Pons (tissue), 1 donor: Measurements from ENCODE around the gene CACNA1A.
"Not testable (repeated sequence)": the region's sequence is repeated elsewhere in the genome, so short reads cannot be mapped to it uniquely, and the experiment has no call there.

Source experiments
- DNase-seq: peaks from one replicate; pipeline ENCODE4 v3.0.0-alpha.2; 2016; ENCODE audit warnings: low spot score

Gene CACNA1A

DNA sequence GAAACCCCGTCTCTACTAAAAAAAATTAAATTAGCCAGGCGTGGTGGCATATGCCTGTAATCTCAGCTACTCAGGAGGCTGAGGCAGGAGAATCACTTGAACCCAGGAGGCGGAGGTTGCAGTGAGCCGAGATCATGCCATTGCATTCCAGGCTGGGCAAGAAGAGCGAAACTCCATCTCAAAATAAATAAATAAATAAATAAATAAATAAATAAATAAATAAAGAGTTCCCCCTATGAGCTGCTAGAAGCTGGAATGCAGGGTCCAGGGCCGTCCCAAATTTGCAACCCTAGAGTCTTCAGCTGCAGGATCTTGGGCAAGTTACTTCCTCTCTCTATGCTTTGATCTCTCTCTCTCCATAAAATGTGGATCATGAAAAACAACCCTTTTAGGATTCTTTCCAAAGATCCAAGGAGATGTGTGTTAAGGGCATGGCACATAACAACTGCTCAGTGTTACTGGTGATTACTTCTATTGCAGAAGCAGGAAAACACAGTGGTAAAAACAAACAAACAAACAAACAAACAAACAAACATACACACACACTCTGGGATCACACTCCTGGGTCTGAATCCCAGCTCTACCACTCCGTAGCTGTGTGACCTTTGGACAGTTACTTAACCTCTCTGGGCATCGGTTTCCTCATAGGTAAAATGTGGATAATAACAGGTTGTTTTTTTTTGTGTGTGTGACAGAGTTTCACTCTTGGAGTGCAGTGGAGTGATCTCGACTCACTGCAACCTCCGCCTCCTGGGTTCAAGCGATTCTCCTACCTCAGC, 78.8 kb downstream of the CACNA1A start:
- no peak for DNase-seq

DNA sequence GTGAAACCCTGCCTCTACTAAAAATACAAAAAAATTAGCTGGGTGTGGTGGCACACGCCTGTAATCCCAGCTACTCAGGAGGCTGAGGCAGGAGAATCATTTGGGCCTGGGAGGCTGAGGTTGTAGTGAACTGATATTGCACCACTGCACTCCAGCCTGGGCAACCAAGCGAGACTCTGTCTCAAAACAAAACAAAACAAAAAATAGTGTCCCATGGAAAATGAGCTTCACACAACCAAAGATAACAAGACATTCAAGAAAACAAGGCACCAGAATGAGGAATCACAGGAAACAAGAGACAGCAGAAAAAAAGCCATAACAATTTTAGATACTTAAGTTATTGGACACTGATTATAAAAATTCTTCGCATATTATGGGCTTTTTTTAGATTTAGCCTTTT, 80.4 kb downstream of the CACNA1A start:
- DNase-seq = not testable (repeated sequence)

DNA sequence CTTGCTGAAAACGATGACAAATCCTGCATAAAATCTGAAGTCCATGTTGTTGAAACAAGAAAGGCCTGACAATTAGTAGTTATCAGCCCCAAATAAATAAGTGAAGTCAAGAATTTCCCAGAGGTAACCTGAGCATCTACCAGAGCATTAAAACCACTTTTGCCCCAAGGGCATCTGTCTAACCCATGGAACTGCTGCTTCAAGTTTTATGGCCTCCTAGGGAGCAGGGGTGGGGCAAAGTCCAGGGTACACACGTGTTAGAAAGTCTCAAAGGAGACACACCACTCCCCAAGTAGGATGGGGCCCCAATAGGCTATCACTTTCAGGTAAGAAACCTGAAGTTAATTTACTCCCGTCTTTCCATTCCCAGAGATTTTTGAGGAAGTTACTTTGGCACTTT, 81.1 kb downstream of the CACNA1A start:
- DNase-seq = no peak

DNA sequence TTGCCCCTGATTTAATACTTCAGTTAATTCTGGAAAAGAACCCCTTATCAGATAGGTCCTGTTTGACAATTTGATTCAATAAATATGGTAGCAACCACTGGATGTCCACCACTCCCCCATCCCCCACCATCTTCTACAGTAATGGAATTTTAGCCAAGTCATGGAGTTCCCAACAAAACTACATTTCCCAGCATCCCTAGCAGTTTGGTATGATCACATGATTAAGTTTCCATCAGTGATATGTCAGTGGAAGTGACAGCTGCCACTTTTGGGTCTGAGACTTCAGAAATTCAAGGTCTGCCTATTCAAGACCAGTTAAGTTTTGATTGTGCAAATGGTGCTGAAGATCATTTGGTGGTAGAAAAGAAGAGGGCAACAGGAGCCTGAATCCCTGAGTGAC, 85.5 kb downstream of the CACNA1A start:
- no peak for DNase-seq

DNA sequence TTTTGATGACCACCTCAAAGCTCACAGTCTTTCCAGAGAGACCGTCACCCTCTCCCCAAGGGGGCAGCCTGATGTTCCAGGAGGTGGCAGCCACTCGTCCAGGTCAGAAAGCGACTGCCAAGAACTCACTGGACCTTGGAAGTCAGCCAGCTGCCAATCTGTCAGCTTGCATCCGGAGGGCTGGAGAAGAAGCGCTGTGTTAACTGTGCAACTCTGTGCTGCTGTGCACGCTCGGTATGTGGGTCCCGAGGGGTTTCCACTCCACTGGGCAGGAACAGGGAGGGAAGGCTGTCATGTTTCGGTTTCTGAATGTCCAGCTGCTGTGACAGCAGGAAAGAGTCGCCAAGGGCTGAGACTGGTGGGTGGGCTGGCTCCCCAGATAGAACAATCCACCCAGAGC, 89.2 kb downstream of the CACNA1A start:
- no peak for DNase-seq

DNA sequence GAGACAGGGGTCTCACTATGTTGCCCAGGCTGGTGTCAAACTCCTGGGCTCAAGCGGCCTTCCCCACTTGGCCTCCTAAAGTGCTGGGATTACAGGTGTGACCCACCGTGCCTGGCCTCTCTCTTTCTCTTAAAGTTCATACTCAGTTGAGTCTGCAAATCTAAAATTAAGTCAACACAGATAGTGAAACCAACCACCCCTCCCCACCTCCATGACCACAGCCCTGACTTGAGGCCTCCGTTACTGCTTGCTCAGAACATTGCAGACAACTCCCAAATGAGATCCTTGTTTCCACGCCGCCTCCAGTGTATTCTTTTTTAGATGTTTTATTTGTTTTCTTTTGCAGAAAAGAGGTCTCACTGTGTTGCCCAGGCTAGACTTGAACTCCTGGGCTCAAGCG, 94.4 kb downstream of the CACNA1A start:
- DNase-seq = no peak

DNA sequence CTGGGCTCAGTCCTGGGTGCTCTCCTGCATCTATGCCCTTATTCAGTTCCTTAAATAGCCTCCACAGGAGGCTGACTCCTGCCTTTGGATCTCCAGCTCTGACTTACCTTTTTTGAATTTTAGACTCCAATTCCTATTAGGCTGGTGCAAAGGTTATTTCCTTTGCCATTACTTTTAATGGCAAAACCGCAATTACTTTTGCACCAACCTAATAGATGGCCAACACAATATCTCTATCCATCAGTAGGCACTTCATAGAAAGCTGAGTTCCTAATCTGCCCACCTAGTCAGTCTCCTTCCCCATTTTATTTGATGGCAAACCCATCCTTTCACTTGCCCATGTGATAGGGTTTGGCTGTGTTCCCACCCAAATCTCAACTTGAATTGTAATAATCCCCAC, 95.3 kb downstream of the CACNA1A start:
- DNase-seq = no peak

DNA sequence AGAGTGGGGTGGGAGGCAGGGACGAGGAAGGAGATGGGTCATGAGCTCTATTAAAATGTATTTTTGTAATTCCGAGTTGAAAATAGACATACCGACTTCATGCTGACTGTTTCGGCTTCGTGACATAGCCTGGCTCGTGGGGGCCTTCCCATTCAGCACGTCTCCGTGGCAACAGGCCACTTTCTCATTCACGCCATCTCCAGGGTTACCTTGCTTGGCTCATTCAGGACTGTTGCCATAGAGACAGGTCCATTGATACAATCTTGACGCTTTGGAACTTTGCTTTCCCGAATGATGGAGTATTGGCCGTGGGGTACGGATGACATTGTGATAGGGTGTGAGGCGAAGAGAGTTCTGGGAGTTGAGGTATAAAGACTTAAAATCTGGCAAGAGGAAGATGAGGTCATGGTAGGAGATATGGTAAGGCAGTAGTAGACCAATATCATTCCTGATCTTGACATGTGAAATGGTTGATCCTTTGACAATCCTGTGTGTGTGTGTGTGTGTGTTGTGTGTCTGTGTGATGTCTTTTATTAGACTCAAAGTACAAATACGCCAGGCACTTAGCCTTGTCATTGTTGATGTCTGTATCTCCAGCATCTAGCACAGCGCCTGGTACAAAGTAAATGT, 97.3 kb downstream of the CACNA1A start:
- no peak for DNase-seq

DNA sequence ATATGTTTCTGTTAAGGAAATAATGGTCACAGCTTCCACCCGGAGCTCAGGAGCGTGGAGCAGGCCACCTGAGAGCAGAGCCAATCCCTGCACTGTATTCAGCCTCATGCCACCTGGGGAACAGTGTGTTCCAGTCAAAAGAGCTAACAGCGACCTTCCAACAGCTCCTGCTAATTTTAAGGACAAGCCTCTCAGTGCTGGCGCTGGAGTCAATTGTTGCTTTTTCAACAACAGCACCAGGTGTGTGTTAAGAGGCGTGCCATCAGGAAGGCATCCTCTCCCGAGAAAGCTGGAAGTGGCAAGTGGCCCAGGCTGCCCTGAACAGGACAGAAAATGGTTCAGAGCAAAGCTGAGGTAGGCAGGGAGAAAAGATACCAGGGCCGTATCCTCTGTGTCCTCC, 102.0 kb downstream of the CACNA1A start:
- DNase-seq = no peak

DNA sequence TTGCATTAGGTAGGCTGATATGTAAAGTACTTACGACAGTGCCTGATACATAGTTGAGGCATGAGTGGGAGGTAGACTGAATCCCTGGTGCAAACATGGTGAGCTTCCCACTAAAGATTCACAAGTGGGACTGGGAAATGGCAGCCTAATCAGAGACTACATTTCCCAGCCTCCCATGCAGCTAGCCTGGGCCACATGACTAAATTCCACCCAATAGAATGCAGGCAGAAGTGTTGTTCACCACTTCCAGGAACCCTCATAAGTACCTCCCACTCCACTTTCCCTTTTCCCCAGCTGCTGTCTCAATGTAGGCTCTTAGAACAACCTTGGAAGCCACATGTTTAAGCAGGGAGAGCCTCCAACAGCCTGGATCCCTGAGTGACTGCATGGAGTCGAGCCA, 104.9 kb downstream of the CACNA1A start:
- no peak for DNase-seq

DNA sequence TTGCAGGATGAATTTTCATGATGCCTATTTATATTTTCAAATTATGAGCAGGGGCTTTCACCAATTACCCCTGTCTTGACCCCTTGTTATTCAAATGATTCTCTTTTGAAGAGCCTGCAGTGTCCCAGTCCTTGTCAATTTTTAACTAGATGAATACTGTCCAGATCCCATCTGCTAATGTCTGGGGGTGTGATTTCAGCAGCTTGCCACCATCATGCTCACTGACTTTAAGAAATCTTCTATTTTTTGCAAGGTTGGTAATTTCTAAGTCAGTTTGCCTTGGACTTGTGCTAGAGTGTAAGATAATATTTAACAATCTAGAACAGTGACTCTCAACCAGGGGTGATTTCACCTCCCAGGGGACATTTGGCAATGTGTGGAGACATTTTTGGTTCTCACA, 106.0 kb downstream of the CACNA1A start:
- no peak for DNase-seq

DNA sequence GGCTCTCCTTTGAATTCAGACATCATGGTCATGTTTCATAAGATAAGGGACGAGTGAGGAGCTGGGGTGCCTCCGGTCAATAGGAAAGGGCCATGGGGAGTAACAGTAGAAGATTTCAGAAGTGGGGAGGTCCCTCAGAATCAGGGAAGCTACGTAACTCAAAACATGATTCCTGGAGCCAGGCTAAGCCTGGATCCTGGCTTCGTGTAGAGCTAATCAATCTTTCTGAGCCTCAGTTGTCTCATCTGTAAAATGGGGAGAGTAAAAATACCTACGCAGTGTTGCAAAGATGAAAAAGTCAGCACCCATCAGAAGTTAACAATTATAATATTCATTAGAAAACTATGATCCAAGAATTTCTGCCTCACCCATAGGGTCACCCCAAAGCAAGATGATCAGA, 106.5 kb downstream of the CACNA1A start:
- no peak for DNase-seq

DNA sequence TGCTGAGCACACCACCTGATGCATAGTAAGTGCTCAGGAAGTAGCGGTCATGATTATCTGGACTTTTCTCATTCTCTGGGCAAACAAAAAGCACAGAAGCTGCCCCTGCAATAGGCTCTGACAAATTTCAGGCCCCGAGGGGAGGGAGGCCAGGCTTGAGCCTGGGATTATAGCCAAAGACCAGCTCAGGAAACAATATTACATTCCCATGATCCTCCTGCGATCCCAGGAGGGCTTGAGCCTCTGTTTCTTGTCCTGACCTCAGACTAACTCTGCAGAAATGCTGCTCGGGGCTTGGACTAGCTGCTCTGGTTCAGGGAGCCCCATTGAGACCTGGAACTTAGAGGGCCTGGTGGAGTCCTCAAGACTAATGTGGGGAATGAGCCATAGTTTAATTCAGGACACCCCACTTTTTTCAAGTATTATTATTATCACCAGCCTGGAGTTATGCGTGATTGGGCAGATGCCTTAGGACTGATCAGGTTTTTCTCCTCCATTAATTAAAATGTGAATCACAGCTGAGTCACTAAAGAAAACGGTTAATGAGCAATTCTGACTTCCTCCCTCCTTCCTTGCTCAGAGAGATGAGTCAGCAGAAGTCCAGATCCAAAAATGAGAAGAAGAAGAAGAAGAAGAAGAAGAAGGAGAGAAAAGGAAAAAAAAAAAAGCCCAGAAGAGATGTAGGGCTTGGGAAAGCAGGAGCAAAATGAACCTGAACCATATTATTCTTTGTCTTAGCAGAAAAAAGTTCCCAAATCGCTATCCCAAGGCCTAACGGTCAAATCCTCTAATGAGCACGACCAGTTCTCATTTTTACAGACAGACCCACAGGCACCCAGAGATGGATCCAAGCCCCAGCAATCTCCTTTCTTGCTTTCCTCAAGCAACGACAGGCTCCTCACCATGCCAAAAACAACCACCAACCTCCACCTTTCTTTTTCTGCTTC, 107.2 kb downstream of the CACNA1A start:
- DNase-seq = peak; percentile 18

DNA sequence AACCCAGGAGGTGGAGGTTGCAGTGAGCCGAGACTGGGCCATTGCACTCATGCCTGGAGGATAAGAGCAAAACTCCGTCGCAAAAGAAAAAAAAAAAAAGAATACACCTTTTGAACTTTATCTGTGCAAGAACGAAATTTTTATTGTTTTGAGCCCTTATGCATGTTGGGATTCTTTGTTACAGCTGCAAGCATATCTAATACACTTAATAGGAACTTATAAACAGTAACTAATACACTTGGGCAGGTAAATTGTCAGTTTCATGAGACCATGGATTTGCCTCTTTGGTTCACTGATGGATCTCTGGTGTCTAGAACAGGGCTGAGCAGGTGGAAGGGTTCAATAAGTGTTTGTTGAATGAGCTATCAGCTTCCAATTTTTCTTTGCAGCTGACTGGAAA, 108.1 kb downstream of the CACNA1A start:
- DNase-seq = no peak

DNA sequence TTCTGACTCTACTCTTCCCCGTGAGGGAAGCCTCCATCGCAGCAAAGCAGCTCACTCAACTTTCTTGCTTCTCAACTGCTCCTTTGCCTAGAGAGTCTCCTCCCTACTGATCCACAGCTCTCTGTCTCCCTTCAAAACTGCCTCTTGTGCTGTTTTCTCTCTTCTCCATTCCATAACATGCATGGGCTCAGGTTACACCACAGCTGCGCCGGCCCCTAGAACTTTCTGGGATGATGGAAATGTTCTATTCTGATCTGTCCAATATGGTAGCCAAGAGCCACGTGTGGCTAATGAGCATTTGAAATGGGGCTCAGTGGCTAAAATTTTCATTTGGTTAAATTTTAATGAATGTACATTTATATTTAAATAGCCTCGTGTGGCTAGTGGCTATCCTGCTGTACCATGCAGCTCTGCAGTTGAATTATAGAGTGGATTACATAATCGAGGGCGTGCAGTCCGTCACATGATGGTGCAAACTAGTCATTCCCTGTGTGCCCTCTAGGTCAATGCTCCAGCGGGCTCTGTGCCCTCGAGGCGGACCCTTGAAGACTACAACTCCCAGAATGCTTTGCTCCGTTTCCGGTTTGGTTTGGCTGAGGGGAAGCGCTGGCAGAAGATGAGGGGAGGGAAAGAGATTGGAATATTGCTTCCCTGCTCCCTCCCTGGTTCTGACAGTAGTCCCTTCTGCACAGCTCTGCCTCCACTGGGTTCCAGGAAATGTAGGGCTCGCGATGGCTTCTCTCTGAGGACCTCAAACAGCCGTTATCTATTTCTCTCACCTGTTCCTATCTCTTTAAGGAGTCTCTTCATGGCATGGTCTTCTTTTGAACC, 109.8 kb downstream of the CACNA1A start:
- DNase-seq = peak; percentile 48

DNA sequence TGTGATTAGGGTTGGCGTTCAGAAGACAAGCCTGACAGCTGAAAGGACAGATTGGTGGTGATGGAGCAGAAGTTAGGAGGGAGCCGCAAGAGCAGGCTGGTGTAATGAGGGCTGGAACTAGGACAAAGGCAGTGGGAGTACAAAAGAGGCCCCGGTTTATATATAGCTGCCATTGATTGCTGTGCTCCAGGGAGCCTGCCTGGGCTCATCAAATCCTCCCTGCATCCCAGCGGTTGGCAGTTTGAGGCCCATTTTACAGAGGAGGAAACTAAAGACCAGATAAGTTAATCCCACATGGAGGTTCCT, 123.7 kb downstream of the CACNA1A start:
- no peak for DNase-seq

DNA sequence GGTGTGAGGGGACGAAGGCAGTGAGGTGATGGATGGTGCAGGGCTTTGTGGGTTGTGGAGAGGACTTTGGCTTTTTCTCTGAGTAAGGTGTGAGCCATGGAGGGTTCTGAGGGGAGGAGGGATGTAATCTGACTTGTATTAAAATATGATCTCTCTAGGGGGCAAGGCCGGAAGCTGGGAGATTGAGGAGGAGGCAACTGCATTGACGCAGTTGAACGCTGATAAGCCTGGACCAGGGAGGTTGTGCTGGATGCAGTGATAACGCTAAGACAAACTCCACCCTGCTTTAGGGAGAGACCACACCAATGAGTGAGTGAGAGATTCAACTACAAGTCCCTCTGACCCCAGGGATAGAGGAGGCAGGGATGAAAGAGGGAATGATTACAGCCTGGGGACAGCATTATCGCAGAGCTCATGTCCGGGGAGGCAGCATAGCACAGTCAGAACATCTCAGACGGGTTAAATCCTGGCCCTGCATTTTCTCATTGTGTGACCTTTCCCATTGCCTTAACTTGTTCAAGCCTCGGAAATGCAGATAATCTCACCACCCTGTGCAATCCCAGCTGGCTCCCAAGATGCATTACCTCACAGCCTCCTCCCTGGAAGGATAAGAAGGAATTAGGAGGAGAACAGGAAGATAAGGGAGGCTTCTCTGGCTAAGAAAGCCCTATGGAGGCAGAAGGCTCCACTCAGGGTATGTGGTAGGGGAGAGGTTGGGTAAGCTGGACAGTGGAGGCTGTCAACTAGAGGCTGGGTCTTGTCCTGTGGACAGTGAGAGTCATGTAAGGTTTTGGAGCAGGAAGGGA, 124.2 kb downstream of the CACNA1A start:
- no peak for DNase-seq

DNA sequence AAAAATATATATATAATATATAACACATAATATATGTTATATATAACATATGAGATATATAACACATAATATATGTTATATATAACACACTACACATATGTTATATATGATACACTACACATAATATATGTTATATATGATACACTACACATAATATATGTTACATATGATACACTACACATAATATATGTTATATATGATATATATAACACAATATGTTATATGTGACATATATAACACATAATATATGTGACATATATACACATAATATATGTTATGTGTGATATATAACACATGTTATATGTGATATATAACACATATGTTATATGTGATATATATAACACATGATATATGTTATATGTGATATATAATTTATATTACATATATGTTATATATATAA, 129.7 kb downstream of the CACNA1A start:
- DNase-seq = no peak

DNA sequence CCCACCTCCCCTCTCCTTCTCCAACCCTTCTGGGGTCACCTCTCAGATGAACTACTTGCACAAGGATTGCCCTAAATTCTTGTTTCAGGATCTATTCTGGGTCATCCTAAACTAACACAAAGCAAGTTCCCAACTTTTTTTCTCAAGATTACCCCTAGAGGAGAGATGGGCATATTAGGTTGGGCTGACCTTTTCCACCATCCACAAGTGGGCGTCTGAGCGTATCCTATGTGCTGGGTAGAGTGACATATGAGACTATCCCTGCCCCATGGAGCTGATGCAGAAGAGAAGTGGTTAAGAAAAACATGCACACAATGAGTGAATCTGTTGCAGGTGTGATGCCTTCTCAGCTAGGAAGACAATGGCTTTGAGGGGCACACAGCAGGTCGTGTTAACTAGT, 132.7 kb downstream of the CACNA1A start:
- no peak for DNase-seq

DNA sequence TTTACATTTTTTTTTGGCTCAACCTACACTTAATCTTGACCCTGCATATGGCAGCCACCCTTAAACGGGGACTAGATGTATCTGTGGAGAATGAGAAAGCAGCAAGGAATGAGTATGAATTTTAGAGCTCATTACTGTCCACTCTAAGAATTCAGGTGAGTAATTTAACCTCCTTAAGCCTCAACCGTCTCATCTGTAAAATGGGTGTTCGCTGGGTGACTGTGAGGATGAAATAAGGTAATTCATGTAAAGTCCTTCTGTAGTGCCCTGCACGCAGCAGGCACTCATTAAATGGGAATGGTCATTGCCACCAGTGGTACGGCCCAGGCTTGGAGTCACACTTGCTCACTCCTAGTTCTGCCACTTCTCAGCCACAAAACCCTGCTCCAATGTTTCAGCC, 135.3 kb downstream of the CACNA1A start:
- DNase-seq = no peak

DNA sequence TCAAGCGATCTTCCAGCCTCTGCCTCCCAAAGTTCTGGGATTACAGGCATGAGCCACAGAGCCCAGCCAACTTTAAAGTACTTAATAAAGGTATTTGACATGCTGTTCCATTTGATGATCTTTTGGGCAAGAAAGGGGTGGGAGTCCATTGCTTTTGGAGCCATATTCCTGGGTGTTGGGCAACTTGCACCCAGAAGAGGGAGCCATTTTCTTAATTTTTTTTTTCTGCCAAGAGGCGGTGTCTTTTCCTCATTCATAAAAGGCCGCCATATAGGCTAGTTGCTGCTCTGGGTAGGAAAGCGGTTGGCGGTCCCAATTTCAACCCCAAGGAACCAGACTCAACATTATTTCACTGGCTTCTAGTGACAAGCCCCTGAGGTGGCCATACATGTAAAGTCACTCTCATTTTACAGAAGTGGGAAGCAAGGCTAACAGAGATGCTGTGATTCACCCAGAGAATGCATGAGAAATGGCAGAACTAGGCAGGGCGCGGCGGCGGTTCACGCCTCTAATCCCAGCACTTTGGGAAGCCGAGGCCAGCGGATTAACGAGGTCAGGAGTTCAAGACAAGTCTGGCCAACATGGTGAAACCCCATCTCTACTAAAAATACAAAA, 139.6 kb downstream of the CACNA1A start:
- DNase-seq = peak; percentile 13
